ENCODE measurements around the gene GARIN1A. TPM values are rescaled to one million over a fixed set of nuclear protein-coding genes. Genes with fewer than 3 reads are reported as not detected.
"Not testable (repeated sequence)": the region's sequence is repeated elsewhere in the genome, so short reads cannot be mapped to it uniquely, and the experiment has no call there.

GARIN1A gene
- total RNA-seq, 4 donors from 2014 or later = 1.7 to 2.8 (median 2.3) TPM

GRCh38 chr7:128679920-128680319 lies 7.8 kb downstream of the GARIN1A start:
- no peak for DNase-seq (ENCODE audit: low spot score)
- TF ChIP-seq, protein P1, sequence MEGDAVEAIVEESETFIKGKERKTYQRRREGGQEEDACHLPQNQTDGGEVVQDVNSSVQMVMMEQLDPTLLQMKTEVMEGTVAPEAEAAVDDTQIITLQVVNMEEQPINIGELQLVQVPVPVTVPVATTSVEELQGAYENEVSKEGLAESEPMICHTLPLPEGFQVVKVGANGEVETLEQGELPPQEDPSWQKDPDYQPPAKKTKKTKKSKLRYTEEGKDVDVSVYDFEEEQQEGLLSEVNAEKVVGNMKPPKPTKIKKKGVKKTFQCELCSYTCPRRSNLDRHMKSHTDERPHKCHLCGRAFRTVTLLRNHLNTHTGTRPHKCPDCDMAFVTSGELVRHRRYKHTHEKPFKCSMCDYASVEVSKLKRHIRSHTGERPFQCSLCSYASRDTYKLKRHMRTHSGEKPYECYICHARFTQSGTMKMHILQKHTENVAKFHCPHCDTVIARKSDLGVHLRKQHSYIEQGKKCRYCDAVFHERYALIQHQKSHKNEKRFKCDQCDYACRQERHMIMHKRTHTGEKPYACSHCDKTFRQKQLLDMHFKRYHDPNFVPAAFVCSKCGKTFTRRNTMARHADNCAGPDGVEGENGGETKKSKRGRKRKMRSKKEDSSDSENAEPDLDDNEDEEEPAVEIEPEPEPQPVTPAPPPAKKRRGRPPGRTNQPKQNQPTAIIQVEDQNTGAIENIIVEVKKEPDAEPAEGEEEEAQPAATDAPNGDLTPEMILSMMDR (IDR thresholded peaks at IDR 0.05) = no peak
- ATAC-seq (ENCODE audit: low FRiP score) = no peak

GRCh38 chr7:128681794-128682537 lies 9.9 kb downstream of the GARIN1A start:
- TF ChIP-seq, protein P1 (IDR thresholded peaks at IDR 0.05) = no peak
- ATAC-seq (ENCODE audit: low FRiP score) (no peak), DNase-seq (ENCODE audit: low spot score) (no peak)

DNA sequence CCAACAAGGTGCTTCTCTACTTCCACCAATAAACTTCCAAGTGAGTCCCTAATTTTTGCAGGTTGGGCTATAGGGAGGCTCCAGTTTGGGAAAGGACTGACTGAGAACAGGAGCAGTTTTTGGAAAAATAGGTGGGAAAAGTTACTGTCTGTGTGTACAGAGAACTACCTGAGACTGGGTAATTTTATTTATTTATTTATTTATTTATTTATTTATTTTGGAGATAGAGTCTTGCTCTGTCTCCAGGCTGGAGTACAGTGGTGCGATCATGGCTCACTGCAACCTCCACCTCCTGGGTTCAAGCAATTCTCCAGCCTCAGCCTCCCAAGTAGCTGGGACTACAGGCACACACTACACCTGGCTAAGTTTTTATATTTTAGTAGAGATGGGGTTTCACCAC lies 11.2 kb downstream of the GARIN1A start:
- DNase-seq (ENCODE audit: low spot score); ATAC-seq (ENCODE audit: low FRiP score): not testable (repeated sequence)

- DNase-seq (ENCODE audit: low spot score); ATAC-seq (ENCODE audit: low FRiP score): not testable (repeated sequence)
Measured at GRCh38 chr7:128683738-128684137, 11.6 kb downstream of the GARIN1A start.

DNA sequence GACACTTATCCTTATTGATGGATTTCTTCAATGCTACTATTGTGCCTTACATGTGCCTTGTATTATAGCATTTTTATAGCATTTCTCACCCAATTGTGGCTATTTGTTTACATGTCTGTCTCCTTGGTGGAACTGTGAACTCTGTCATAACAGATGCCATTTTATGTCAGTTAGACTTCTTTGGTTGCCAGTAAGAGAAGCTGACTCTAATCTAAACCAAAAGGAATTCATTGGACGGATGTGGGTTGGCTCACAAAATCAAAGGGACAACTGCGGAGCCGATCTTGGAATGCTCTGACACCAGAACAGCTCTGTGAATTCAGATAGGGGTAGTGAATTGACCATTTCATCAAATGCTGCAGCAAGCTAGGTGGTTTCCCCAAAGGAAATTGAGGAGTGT lies 15.0 kb downstream of the GARIN1A start:
- TF ChIP-seq, protein P1 (IDR thresholded peaks at IDR 0.05) = no peak
- ATAC-seq (ENCODE audit: low FRiP score) (no peak), DNase-seq (ENCODE audit: low spot score) (no peak)

DNA sequence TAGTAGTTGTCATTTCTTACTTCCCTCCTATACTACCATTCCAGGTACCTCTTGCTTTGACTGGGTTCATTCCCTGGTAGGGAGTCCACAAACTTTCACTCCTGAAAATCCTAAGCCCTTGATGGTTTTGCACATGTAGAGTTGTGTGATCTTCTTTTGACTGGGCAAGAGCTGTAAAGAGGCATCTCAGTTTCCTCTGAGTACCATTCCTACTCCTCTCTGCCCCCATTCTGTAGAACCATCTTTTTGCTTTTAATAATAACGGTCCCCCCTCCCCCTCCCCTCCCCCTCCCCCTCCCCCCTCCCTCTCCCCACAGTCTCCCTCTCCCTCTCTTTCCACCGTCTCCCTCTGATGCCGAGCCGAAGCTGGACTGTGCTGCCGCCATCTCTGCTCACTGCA lies 16.4 kb downstream of the GARIN1A start:
- DNase-seq (ENCODE audit: low spot score) = no peak
- TF ChIP-seq, protein P1 (IDR thresholded peaks at IDR 0.05) = no peak
- ATAC-seq (ENCODE audit: low FRiP score) = no peak

DNA sequence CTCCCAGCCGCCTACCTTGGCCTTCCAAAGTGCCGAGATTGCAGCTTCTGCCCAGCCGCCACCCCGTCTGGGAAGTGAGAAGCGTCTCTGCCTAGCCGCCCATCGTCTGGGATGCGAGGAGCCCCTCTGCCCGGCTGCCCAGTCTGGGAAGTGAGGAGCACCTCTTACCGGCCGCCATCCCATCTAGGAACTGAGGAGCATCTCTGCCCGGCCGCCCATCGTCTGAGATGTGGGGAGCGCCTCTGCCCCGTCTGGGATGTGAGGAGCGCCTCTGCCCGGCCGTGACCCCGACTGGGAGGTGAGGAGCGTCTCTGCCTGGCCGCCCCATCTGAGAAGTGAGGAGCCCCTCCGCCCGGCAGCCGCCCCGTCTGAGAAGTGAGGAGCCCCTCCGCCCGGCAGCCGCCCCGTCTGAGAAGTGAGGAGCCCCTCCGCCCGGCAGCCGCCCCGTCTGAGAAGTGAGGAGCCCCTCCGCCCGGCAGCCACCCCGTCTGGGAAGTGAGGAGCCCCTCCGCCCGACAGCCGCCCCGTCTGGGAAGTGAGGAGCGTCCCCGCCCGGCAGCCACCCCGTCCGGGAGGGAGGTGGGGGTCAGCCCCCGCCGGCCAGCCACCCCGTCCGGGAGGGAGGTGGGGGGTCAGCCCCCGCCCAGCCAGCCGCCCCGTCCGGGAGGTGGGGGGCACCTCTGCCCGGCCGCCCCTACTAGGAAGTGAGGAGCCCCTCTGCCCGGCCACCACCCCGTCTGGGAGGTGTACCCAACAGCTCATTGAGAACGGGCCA lies 17.3 kb downstream of the GARIN1A start:
- ATAC-seq (ENCODE audit: low FRiP score); DNase-seq (ENCODE audit: low spot score): not testable (repeated sequence)

- TF ChIP-seq, protein P1 (IDR thresholded peaks at IDR 0.05) = no peak
- ATAC-seq (ENCODE audit: low FRiP score) (no peak), DNase-seq (ENCODE audit: low spot score) (no peak)
Measured at GRCh38 chr7:128691227-128691626, 19.1 kb downstream of the GARIN1A start.

Measured in omental fat pad (tissue), 4 donors.